Erythroblast (primary cell): Measurements from ENCODE around the gene SIRT4.

Experiments used
- DNase-seq, 2 experiments: peaks; one replicate each; lab custom pipeline; 2025; lab: John Stamatoyannopoulos, UW
- GATA1 ChIP-seq: IDR thresholded peaks from 2 replicates; pipeline ENCODE4 v1.6.1; 2011; ENCODE audit warnings: low read depth, mild to moderate bottlenecking, control low read depth, low read length, moderate library complexity
- POLR2A ChIP-seq: IDR thresholded peaks from 2 replicates; pipeline ENCODE4 v1.6.1; 2011; ENCODE audit warnings: mild to moderate bottlenecking, low read length

Gene SIRT4

DNA sequence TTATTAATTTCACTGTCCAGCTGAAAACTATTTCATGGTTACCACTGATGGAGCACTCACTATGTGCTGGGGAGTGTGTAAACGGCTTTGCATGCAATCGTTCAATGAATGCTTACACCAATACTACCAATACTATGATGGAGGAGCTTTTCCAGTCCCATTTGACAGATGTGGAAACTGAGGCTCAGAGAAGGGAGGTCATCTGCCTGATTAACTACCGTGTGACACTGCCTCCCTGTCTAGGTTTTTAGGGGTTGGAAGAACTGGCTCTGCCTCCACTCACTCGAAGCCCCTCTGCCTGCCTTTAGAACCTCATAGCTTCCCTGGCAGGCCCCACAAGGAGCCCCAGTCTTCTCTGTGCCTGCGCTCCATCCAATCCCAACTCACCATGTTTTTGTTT lies 55.0 kb downstream of the SIRT4 start:
- DNase-seq, result no peak
- TF ChIP-seq GATA1 (no peak), POLR2A (no peak)

DNA sequence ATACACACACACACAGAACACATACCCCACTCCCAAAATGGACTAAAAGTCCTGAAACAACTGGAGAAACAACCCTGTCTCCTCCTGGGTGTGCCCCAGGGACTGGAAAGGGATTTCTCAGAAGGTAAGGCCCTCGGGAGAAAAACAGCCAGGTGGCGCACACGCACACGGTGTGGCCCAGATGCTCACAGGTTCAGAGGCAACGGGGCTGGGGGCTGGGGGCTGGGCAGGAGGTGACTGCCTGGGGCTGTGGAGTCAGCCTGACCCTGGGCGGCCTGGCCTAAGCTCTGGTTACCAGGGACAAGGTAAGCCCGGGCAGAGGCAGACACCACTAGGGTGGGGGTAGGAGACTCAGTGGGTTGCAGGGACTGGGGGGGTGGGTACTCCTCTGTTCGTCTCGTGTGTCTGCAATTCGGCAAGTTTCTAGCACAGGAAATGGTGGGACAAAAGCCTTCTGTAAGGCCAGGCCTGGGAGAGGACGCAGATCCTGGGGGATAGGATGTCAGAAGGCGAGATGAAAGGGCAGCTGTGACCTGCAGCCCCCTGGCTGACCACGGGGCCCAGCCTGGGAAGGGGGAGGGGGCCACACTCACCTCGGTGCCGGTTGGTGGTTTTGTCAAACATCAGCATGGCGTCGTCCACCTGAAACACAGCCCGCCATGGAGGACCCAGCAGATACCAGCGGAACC lies 56.4 kb downstream of the SIRT4 start:
- no peak for DNase-seq
- TF ChIP-seq GATA1, result no peak
- TF ChIP-seq POLR2A, result no peak

DNA sequence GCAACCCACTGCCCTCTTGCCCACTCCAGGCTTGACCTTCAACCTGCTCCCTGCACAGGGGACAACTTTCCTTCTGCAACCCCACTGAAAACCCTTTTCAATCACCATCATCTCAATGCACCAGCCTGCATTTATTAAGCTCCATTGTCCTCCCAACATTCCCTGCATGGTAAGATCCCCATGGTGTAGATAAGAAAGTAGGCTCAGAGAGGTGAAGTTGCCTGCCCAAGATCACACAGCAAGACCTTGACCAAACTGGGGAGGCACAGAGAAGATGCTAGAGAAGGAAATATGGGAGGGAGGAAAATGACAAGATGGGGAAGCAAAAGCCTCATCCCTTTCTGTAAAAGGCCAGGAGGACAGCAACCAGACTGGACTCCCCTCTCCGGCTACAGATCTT lies 57.0 kb downstream of the SIRT4 start:
- TF ChIP-seq GATA1 (no peak), POLR2A (no peak)
- DNase-seq, result no peak

DNA sequence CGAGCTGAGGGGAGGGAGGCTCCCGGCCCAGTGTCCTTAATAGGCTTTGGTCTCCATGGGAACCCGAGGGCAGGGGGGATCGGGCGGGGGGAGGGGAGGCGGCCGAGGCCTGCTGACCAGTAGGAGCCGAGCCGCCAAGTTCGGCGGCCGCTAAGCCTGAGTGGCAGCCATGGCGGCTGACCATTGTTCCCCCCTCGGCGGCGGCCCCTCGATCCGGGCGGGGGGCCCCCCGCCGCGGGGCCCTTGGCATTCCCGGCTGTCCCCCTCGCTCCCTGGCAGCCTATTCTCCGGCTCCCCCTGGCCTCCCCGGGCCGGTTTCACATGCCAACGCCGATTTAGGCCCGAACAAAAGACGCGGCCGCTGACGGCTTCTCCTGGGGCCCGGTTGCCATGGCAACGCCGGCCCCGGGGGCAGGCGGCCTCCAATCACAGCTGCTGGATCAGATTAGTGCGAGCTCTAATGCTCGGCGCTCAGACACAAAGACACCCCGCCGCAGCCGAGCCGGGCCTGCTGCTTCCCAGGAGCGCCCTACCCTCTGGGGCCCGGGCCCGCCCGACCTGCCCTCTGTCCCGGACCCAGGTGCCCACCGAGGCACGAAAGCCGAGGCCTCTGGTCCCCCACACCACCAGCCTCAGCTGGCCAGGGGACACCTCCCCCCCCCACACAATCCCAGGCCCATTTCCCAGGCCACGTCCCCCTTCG lies 59.5 kb downstream of the SIRT4 start:
- TF ChIP-seq POLR2A (no peak), GATA1 (no peak)
- peak; percentile 31 to 46 for DNase-seq
